Measurements from ENCODE around the gene MTCL3.

Gene MTCL3

DNA sequence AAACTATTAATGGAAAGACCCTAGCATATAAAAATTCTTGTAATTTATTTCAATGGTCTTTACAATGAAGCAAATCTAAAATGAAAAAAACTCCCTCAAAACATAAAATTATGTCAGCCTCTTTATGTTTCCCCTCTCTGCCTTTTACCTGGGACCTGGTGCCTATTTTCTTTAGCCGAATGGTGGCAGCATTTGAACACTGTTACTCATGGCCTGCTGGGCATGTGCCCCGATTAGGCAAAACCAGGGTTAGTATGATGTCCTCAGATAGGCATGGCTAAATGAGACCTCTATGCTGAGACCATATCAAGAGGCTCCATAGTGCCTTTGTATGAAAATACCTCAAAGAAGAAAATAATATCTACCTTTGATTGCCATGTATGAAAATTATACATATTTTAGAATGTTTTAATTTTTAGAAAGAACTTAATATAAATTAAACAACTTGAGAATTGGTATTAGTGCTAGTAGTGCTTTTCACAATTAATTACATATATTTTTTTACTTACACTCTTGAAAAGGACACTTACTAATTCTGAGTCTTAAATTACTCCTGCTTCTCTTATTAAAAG lies 35.4 kb upstream of the MTCL3 start:
- no peaks in the 10 kb centered on the region for H3K79me2 ChIP-seq (replicated peaks; ENCODE audit: insufficient read depth, low read length)
- no peaks in the 10 kb centered on the region for H3K27me3 ChIP-seq (ENCODE audit: insufficient read depth, low read depth, low read length)
- H3K27ac ChIP-seq (ENCODE audit: low read length) = no peak overlapping the region
- no peaks in the 10 kb centered on the region for H3F3A ChIP-seq (ENCODE audit: insufficient read depth, low read length, poor library complexity, severe bottlenecking)
- H3K9ac ChIP-seq (ENCODE audit: low read length) = no peak overlapping the region
- TF ChIP-seq RAD21 (conservative IDR thresholded peaks at IDR 0.05) = peak; percentile 53
- TF ChIP-seq MXI1 (conservative IDR thresholded peaks at IDR 0.05; ENCODE audit: poor library complexity, severe bottlenecking) = no peak
- TF ChIP-seq, protein P1, sequence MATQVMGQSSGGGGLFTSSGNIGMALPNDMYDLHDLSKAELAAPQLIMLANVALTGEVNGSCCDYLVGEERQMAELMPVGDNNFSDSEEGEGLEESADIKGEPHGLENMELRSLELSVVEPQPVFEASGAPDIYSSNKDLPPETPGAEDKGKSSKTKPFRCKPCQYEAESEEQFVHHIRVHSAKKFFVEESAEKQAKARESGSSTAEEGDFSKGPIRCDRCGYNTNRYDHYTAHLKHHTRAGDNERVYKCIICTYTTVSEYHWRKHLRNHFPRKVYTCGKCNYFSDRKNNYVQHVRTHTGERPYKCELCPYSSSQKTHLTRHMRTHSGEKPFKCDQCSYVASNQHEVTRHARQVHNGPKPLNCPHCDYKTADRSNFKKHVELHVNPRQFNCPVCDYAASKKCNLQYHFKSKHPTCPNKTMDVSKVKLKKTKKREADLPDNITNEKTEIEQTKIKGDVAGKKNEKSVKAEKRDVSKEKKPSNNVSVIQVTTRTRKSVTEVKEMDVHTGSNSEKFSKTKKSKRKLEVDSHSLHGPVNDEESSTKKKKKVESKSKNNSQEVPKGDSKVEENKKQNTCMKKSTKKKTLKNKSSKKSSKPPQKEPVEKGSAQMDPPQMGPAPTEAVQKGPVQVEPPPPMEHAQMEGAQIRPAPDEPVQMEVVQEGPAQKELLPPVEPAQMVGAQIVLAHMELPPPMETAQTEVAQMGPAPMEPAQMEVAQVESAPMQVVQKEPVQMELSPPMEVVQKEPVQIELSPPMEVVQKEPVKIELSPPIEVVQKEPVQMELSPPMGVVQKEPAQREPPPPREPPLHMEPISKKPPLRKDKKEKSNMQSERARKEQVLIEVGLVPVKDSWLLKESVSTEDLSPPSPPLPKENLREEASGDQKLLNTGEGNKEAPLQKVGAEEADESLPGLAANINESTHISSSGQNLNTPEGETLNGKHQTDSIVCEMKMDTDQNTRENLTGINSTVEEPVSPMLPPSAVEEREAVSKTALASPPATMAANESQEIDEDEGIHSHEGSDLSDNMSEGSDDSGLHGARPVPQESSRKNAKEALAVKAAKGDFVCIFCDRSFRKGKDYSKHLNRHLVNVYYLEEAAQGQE (IDR thresholded peaks at IDR 0.05; ENCODE audit: borderline replicate concordance) = no peak
- TF ChIP-seq, protein P2, sequence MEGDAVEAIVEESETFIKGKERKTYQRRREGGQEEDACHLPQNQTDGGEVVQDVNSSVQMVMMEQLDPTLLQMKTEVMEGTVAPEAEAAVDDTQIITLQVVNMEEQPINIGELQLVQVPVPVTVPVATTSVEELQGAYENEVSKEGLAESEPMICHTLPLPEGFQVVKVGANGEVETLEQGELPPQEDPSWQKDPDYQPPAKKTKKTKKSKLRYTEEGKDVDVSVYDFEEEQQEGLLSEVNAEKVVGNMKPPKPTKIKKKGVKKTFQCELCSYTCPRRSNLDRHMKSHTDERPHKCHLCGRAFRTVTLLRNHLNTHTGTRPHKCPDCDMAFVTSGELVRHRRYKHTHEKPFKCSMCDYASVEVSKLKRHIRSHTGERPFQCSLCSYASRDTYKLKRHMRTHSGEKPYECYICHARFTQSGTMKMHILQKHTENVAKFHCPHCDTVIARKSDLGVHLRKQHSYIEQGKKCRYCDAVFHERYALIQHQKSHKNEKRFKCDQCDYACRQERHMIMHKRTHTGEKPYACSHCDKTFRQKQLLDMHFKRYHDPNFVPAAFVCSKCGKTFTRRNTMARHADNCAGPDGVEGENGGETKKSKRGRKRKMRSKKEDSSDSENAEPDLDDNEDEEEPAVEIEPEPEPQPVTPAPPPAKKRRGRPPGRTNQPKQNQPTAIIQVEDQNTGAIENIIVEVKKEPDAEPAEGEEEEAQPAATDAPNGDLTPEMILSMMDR (IDR thresholded peaks at IDR 0.05; ENCODE audit: poor library complexity, severe bottlenecking) = peak; percentile 49
- no peak for TF ChIP-seq TAF1 (IDR thresholded peaks at IDR 0.05; ENCODE audit: low read depth)
- TF ChIP-seq EZH2 (IDR thresholded peaks at IDR 0.05; ENCODE audit: borderline replicate concordance, insufficient read depth, low read length, poor library complexity, severe bottlenecking) = no peak
- no peak for TF ChIP-seq EP300 (conservative IDR thresholded peaks at IDR 0.05; ENCODE audit: poor library complexity, severe bottlenecking)
- peak; percentile 39 for TF ChIP-seq SMC3 (conservative IDR thresholded peaks at IDR 0.05; ENCODE audit: poor library complexity)
- no peak for TF ChIP-seq POLR2AphosphoS5 (IDR thresholded peaks at IDR 0.05)
- no peak overlapping the region for H3K4me2 ChIP-seq (ENCODE audit: low read length)
- H3K9me3 ChIP-seq (ENCODE audit: low read length) = no peaks in the 10 kb centered on the region
- no peak overlapping the region for H2AFZ ChIP-seq (ENCODE audit: low read depth, low read length)
- H4K20me1 ChIP-seq (ENCODE audit: insufficient read depth) = no peaks in the 10 kb centered on the region
- no peaks in the 10 kb centered on the region for H3K36me3 ChIP-seq (ENCODE audit: insufficient read depth, low read length)
- no peaks in the 10 kb centered on the region for H3K9me2 ChIP-seq (ENCODE audit: insufficient read depth, low read length)
- H3K4me3 ChIP-seq (ENCODE audit: low read length) = no peak overlapping the region

DNA sequence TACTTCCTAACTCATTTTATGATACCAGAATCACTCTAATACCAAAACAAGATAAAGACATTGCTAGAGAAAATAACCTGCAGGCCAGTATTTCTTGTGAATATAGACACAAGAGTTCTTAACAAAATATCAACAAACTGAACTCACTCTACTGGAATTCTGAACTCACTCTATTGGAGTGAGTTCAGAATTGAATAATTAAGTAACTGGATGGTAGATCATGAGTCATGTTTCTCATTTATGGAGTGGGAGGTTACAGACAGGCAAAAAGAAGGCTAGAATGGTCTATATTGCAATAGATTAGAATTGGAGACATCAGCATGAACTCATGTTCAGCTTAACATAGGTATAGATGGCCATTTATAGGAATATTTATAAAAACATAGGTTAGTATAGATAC lies 31.3 kb upstream of the MTCL3 start:
- H3K36me3 ChIP-seq (ENCODE audit: insufficient read depth, low read length) = no peaks in the 10 kb centered on the region
- H3K27ac ChIP-seq (ENCODE audit: low read length) = no peak overlapping the region
- no peak overlapping the region for H3K4me2 ChIP-seq (ENCODE audit: low read length)
- no peak for TF ChIP-seq RAD21 (conservative IDR thresholded peaks at IDR 0.05)
- TF ChIP-seq, protein P2 (IDR thresholded peaks at IDR 0.05; ENCODE audit: poor library complexity, severe bottlenecking) = no peak
- TF ChIP-seq SMC3 (conservative IDR thresholded peaks at IDR 0.05; ENCODE audit: poor library complexity) = no peak
- no peak for TF ChIP-seq POLR2AphosphoS5 (IDR thresholded peaks at IDR 0.05)
- TF ChIP-seq EZH2 (IDR thresholded peaks at IDR 0.05; ENCODE audit: borderline replicate concordance, insufficient read depth, low read length, poor library complexity, severe bottlenecking) = no peak
- no peak for TF ChIP-seq TAF1 (IDR thresholded peaks at IDR 0.05; ENCODE audit: low read depth)
- no peak for TF ChIP-seq EP300 (conservative IDR thresholded peaks at IDR 0.05; ENCODE audit: poor library complexity, severe bottlenecking)
- no peak for TF ChIP-seq MXI1 (conservative IDR thresholded peaks at IDR 0.05; ENCODE audit: poor library complexity, severe bottlenecking)
- TF ChIP-seq, protein P1 (IDR thresholded peaks at IDR 0.05; ENCODE audit: borderline replicate concordance) = no peak
- no peak overlapping the region for H3K4me3 ChIP-seq (ENCODE audit: low read length)
- H4K20me1 ChIP-seq (ENCODE audit: insufficient read depth) = no peaks in the 10 kb centered on the region
- H2AFZ ChIP-seq (ENCODE audit: low read depth, low read length) = no peak overlapping the region
- no peaks in the 10 kb centered on the region for H3F3A ChIP-seq (ENCODE audit: insufficient read depth, low read length, poor library complexity, severe bottlenecking)
- no peaks in the 10 kb centered on the region for H3K9me2 ChIP-seq (ENCODE audit: insufficient read depth, low read length)
- no peak overlapping the region for H3K9ac ChIP-seq (ENCODE audit: low read length)
- H3K9me3 ChIP-seq (ENCODE audit: low read length) = no peaks in the 10 kb centered on the region
- H3K27me3 ChIP-seq (ENCODE audit: insufficient read depth, low read depth, low read length) = no peaks in the 10 kb centered on the region
- H3K79me2 ChIP-seq (replicated peaks; ENCODE audit: insufficient read depth, low read length) = no peaks in the 10 kb centered on the region
